BE2C (cell line): ENCODE results near the gene BHLHE41.

Experiments
- DNase-seq: peaks from one replicate; pipeline ENCODE4 v3.0.0-alpha.2; 2020
- H3K27me3 ChIP-seq: fragments of 250-450 bp; sonication (Bioruptor Pico); 2 replicates; pipeline ENCODE4 v1.5.1; 2020; ENCODE audit warnings: mild to moderate bottlenecking
- H3K36me3 ChIP-seq: fragments of 250-450 bp; sonication (Bioruptor Pico); 2 replicates; pipeline ENCODE4 v1.5.1; 2020; ENCODE audit warnings: mild to moderate bottlenecking
- H3K4me1 ChIP-seq: fragments of 250-450 bp; sonication (Bioruptor Pico); 2 replicates; pipeline ENCODE4 v1.5.1; 2020
- H3K4me3 ChIP-seq: 2 replicates; pipeline ENCODE4 v1.5.1; 2011; ENCODE audit warnings: low read depth, low read length
- H3K9me3 ChIP-seq: fragments of 250-450 bp; sonication (Bioruptor Pico); 2 replicates; pipeline ENCODE4 v1.5.1; 2020
- CTCF ChIP-seq: IDR thresholded peaks from 2 replicates; pipeline ENCODE4 v1.5.1; 2012; ENCODE audit warnings: mild to moderate bottlenecking, low read depth, low read length

Gene BHLHE41

GRCh38 chr12:26143291-26143690, 18.5 kb upstream of the BHLHE41 start:
- no peaks in the 10 kb centered on the region for H3K27me3 ChIP-seq
- H3K4me3 ChIP-seq, result no peak overlapping the region
- TF ChIP-seq CTCF, result no peak
- DNase-seq, result no peak
- no peaks in the 10 kb centered on the region for H3K4me1 ChIP-seq
- H3K9me3 ChIP-seq, result no peaks in the 10 kb centered on the region
- no peaks in the 10 kb centered on the region for H3K36me3 ChIP-seq

GRCh38 chr12:26138860-26139259, 14.0 kb upstream of the BHLHE41 start:
- H3K4me3 ChIP-seq, result no peak overlapping the region
- H3K36me3 ChIP-seq, result no peaks in the 10 kb centered on the region
- no peaks in the 10 kb centered on the region for H3K4me1 ChIP-seq
- no peaks in the 10 kb centered on the region for H3K9me3 ChIP-seq
- no peak for DNase-seq
- no peak for TF ChIP-seq CTCF
- H3K27me3 ChIP-seq, result no peaks in the 10 kb centered on the region

- Histone ChIP-seq H3K27me3 (no peaks in the 10 kb centered on the region), H3K4me3 (no peak overlapping the region), H3K9me3 (no peaks in the 10 kb centered on the region), H3K4me1 (no peaks in the 10 kb centered on the region), H3K36me3 (no peaks in the 10 kb centered on the region)
- TF ChIP-seq CTCF, result no peak
- no peak for DNase-seq
Measured at GRCh38 chr12:26136688-26137087, 11.9 kb upstream of the BHLHE41 start.

- Histone ChIP-seq H3K4me1 (no peaks in the 10 kb centered on the region), H3K4me3 (no peak overlapping the region), H3K9me3 (no peaks in the 10 kb centered on the region), H3K36me3 (no peaks in the 10 kb centered on the region), H3K27me3 (no peaks in the 10 kb centered on the region; the same call in 1 of the 2 replicates)
- no peak for DNase-seq
- TF ChIP-seq CTCF, result no peak
Measured at GRCh38 chr12:26135571-26135970, 10.7 kb upstream of the BHLHE41 start.

GRCh38 chr12:26135010-26135420, 10.2 kb upstream of the BHLHE41 start:
- Histone ChIP-seq H3K27me3 (peaks cover 2% of the 10 kb centered on the region; the same call in 1 of the 2 replicates), H3K36me3 (no peaks in the 10 kb centered on the region), H3K4me1 (no peaks in the 10 kb centered on the region), H3K9me3 (no peaks in the 10 kb centered on the region), H3K4me3 (no peak overlapping the region)
- no peak for DNase-seq
- no peak for TF ChIP-seq CTCF

- H3K4me1 ChIP-seq, result no peaks in the 10 kb centered on the region
- DNase-seq, result no peak
- no peaks in the 10 kb centered on the region for H3K36me3 ChIP-seq
- H3K9me3 ChIP-seq, result no peaks in the 10 kb centered on the region
- no peak for TF ChIP-seq CTCF
- peaks cover 5% of the 10 kb centered on the region; the same call in 1 of the 2 replicates for H3K27me3 ChIP-seq
- H3K4me3 ChIP-seq, result no peak overlapping the region
Measured at GRCh38 chr12:26134540-26134939, 9.7 kb upstream of the BHLHE41 start.
